ENCODE measurements around the gene BNIP5.

Gene BNIP5

GRCh38 chr6:36336779-36337241, at the start of gene BNIP5:
BNIP5 (minus strand) TSS chr6:36336888; CDS start chr6:36330690, 6,198 bp downstream.
- no peak for TF ChIP-seq CTCF (IDR thresholded peaks at IDR 0.05; ENCODE audit: low read depth, low read length, missing control alignments)
- H3K27me3 ChIP-seq (replicated peaks), result peaks cover 39% of the 10 kb centered on the region
- H3K36me3 ChIP-seq (replicated peaks), result no peaks in the 10 kb centered on the region
- no peak within 1 kb of the TSS for H3K27ac ChIP-seq
- no peak within 1 kb of the TSS for H3K4me3 ChIP-seq (ENCODE audit: low read depth, low read length)
- no peak for DNase-seq
- in situ Hi-C loops (cut with HindIII; ENCODE audit: low pct_ligation_motif_present, low sequenced_read_pairs), result no loop called here

- no peak overlapping the region for H3K4me3 ChIP-seq (ENCODE audit: low read depth, low read length)
These were observed 47.4 kb upstream of the BNIP5 start for GRCh38 chr6:36384095-36384494.

GRCh38 chr6:36383606-36384005, 46.9 kb upstream of the BNIP5 start:
- no peak overlapping the region for H3K4me3 ChIP-seq (ENCODE audit: low read depth, low read length)
- no peak for DNase-seq
- in situ Hi-C loops (cut with HindIII; ENCODE audit: low pct_ligation_motif_present, low sequenced_read_pairs), result no loop called here
- no peak for TF ChIP-seq CTCF (IDR thresholded peaks at IDR 0.05; ENCODE audit: low read depth, low read length, missing control alignments)
- no peaks in the 10 kb centered on the region for H3K36me3 ChIP-seq (replicated peaks)
- peaks cover 2% of the 10 kb centered on the region for H3K27me3 ChIP-seq (replicated peaks)
- no peak overlapping the region for H3K27ac ChIP-seq

More at GRCh38 chr6:36384095-36384494, 47.4 kb upstream of the BNIP5 start:
- H3K27ac ChIP-seq, result no peak overlapping the region
- TF ChIP-seq CTCF (IDR thresholded peaks at IDR 0.05; ENCODE audit: low read depth, low read length, missing control alignments), result no peak
- peaks cover 2% of the 10 kb centered on the region for H3K27me3 ChIP-seq (replicated peaks)
- in situ Hi-C loops (cut with HindIII; ENCODE audit: low pct_ligation_motif_present, low sequenced_read_pairs), result no loop called here
- no peak for DNase-seq
- H3K36me3 ChIP-seq (replicated peaks), result no peaks in the 10 kb centered on the region

- in situ Hi-C loops (cut with HindIII; ENCODE audit: low pct_ligation_motif_present, low sequenced_read_pairs), result no loop called here
- H3K36me3 ChIP-seq (replicated peaks), result no peaks in the 10 kb centered on the region
- H3K27me3 ChIP-seq (replicated peaks), result peaks cover 2% of the 10 kb centered on the region
- H3K27ac ChIP-seq, result no peak overlapping the region
- no peak overlapping the region for H3K4me3 ChIP-seq (ENCODE audit: low read depth, low read length)
- no peak for TF ChIP-seq CTCF (IDR thresholded peaks at IDR 0.05; ENCODE audit: low read depth, low read length, missing control alignments)
- no peak for DNase-seq
These were observed 46.3 kb upstream of the BNIP5 start for GRCh38 chr6:36382976-36383375.

GRCh38 chr6:36381502-36382389, 45.1 kb upstream of the BNIP5 start:
- in situ Hi-C loops (cut with HindIII; ENCODE audit: low pct_ligation_motif_present, low sequenced_read_pairs), result no loop called here
- no peak for DNase-seq
- Histone ChIP-seq H3K4me3 (ENCODE audit: low read depth, low read length) (no peak overlapping the region), H3K27me3 (replicated peaks) (no peaks in the 10 kb centered on the region), H3K36me3 (replicated peaks) (no peaks in the 10 kb centered on the region), H3K27ac (no peak overlapping the region)
- no peak for TF ChIP-seq CTCF (IDR thresholded peaks at IDR 0.05; ENCODE audit: low read depth, low read length, missing control alignments)

Data from brain microvascular endothelial cell (primary cell).